ENCODE measurements around the gene ARHGAP15.
A peak's percentile ranks its signal among the peaks of the same experiment; 100 is the strongest.

Gene ARHGAP15

GRCh38 chr2:143246246-143246645 is 117.0 kb downstream of the ARHGAP15 start:
- H3K27ac ChIP-seq (replicated peaks) = no peak overlapping the region
- no peak for DNase-seq (ENCODE audit: low read depth in 1 of 2, low spot score in 1 of 2)
- H3K4me3 ChIP-seq (replicated peaks; ENCODE audit: insufficient read depth, low read length) = no peak overlapping the region
- no peaks in the 10 kb centered on the region for H3K27me3 ChIP-seq (ENCODE audit: insufficient read depth, poor library complexity, severe bottlenecking)
- TF ChIP-seq, protein P1, sequence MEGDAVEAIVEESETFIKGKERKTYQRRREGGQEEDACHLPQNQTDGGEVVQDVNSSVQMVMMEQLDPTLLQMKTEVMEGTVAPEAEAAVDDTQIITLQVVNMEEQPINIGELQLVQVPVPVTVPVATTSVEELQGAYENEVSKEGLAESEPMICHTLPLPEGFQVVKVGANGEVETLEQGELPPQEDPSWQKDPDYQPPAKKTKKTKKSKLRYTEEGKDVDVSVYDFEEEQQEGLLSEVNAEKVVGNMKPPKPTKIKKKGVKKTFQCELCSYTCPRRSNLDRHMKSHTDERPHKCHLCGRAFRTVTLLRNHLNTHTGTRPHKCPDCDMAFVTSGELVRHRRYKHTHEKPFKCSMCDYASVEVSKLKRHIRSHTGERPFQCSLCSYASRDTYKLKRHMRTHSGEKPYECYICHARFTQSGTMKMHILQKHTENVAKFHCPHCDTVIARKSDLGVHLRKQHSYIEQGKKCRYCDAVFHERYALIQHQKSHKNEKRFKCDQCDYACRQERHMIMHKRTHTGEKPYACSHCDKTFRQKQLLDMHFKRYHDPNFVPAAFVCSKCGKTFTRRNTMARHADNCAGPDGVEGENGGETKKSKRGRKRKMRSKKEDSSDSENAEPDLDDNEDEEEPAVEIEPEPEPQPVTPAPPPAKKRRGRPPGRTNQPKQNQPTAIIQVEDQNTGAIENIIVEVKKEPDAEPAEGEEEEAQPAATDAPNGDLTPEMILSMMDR (IDR thresholded peaks at IDR 0.05; ENCODE audit: insufficient read depth, low read length) = no peak
- no peak for TF ChIP-seq SPI1 (IDR thresholded peaks at IDR 0.05; ENCODE audit: borderline replicate concordance, low read depth)
- no peak for TF ChIP-seq GABPA (IDR thresholded peaks at IDR 0.05; ENCODE audit: low read depth)
- TF ChIP-seq POLR2AphosphoS5 (IDR thresholded peaks at IDR 0.05; ENCODE audit: low read depth) = no peak
- no peak for TF ChIP-seq REST (IDR thresholded peaks at IDR 0.05; ENCODE audit: insufficient replicate concordance, low read depth)

DNA sequence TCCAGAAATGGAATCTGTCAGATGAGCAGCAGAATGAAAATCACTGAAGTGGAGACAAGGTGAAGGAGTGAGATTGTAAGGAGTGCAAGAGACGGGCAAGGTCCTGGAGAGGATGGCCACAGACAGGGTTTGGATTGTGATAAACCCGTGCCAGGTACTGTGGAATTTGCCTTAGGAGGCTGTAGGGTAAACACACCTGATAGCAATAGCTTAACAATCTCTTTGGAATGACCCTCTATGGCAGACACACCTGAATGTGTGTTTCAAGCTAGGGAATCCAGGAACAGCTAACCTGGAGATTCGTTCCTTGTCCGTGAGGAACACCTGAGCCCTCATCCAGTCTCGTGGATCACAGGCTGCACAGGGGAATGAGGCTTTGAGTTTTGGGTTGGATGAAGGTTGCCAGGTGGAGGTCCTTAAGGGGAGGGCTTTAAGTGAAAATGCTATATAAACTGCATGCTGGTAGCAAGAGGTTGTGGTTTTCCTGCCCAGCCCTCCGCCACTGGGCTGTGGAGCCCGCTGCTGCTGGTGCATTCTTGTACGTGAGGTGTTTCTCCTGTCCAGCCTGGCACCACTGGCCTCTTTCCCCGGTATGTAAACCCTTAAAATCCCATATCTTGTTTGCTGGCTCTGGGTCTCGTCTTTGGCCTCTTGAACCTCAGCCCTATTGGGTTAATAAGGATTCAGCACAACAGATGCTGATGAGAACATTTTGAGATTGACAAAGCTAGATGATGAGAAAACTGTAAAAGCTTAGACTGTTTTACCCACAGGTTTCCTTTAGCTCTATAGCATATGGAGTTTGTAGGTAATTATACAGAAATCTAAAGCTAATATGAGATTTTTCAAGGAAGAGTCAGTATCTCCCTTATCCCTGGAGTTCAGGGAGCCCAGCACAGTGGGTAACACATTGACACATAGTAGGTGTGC is 117.9 kb downstream of the ARHGAP15 start:
- TF ChIP-seq GABPA (IDR thresholded peaks at IDR 0.05; ENCODE audit: low read depth) (no peak), SPI1 (IDR thresholded peaks at IDR 0.05; ENCODE audit: borderline replicate concordance, low read depth) (no peak), REST (IDR thresholded peaks at IDR 0.05; ENCODE audit: insufficient replicate concordance, low read depth) (no peak), POLR2AphosphoS5 (IDR thresholded peaks at IDR 0.05; ENCODE audit: low read depth) (no peak)
- TF ChIP-seq, protein P1 (IDR thresholded peaks at IDR 0.05; ENCODE audit: insufficient read depth, low read length) = no peak
- no peak for DNase-seq (ENCODE audit: low read depth in 1 of 2, low spot score in 1 of 2)
- Histone ChIP-seq H3K4me3 (replicated peaks; ENCODE audit: insufficient read depth, low read length) (no peak overlapping the region), H3K27me3 (ENCODE audit: insufficient read depth, poor library complexity, severe bottlenecking) (no peaks in the 10 kb centered on the region), H3K27ac (replicated peaks) (no peak overlapping the region)

DNA sequence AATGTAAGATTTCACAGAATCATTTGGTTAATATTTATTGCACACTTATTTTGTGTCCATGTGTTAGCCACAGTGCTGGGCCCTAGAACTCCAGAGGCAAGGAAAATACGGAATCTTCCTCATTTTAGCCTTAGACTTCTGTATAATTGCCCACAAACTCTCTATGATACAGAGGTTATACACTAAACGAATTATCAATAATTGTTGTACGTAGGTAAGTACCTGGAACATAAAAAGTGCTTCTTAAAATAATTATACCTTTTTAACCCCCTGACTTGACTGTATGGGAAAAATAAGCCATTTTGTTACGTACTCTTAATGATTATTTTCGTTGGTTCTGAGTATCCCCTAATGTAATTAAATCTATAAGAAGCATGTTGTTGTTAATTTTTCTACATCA is 119.4 kb downstream of the ARHGAP15 start:
- Histone ChIP-seq H3K27ac (replicated peaks) (no peak overlapping the region), H3K27me3 (ENCODE audit: insufficient read depth, poor library complexity, severe bottlenecking) (no peaks in the 10 kb centered on the region), H3K4me3 (replicated peaks; ENCODE audit: insufficient read depth, low read length) (no peak overlapping the region)
- TF ChIP-seq GABPA (IDR thresholded peaks at IDR 0.05; ENCODE audit: low read depth) (no peak), SPI1 (IDR thresholded peaks at IDR 0.05; ENCODE audit: borderline replicate concordance, low read depth) (no peak)
- DNase-seq (ENCODE audit: low read depth in 1 of 2, low spot score in 1 of 2) = no peak

GRCh38 chr2:143251681-143252080 is 122.5 kb downstream of the ARHGAP15 start:
- no peak overlapping the region for H3K27ac ChIP-seq (replicated peaks)

More at GRCh38 chr2:143251681-143252080, 122.5 kb downstream of the ARHGAP15 start:
- Histone ChIP-seq H3K27me3 (ENCODE audit: insufficient read depth, poor library complexity, severe bottlenecking) (no peaks in the 10 kb centered on the region), H3K4me3 (replicated peaks; ENCODE audit: insufficient read depth, low read length) (no peak overlapping the region)
- TF ChIP-seq POLR2AphosphoS5 (IDR thresholded peaks at IDR 0.05; ENCODE audit: low read depth) (no peak), REST (IDR thresholded peaks at IDR 0.05; ENCODE audit: insufficient replicate concordance, low read depth) (no peak), GABPA (IDR thresholded peaks at IDR 0.05; ENCODE audit: low read depth) (no peak), SPI1 (IDR thresholded peaks at IDR 0.05; ENCODE audit: borderline replicate concordance, low read depth) (peak; percentile 52; the same call in 1 of the 2 replicates)
- TF ChIP-seq, protein P1 (IDR thresholded peaks at IDR 0.05; ENCODE audit: insufficient read depth, low read length) = no peak
- no peak for DNase-seq (ENCODE audit: low read depth in 1 of 2, low spot score in 1 of 2)

Data from HL-60 (cell line).